GM23338 (cell line): ENCODE results near the gene IL1R1. TPM values are rescaled to one million over a fixed set of nuclear protein-coding genes. Genes with fewer than 3 reads are reported as not detected.

Source experiments
- ATAC-seq: fragments of 200-7000 bp; cut with Tn5 transposase; 3 replicates; pipeline ENCODE4 v1.9.1; 2020
- DNase-seq: peaks from one replicate; pipeline ENCODE4 v3.0.0-alpha.2; 2015; ENCODE audit warnings: low spot score
- H2AFZ ChIP-seq: fragments of 200-600 bp; sonication (generic); 2 replicates; pipeline ENCODE4 v1.8.0; 2016; ENCODE audit warnings: antibody characterized with exemption, mild to moderate bottlenecking, moderate library complexity
- H3F3A ChIP-seq: fragments of 200-600 bp; sonication (generic); replicated peaks from 2 replicates; pipeline ENCODE4 v1.8.0; 2017; ENCODE audit warnings: antibody characterized with exemption, mixed run types, low read depth
- H3K27ac ChIP-seq: fragments of 200-600 bp; sonication (generic); 2 replicates; pipeline ENCODE4 v1.6.1; 2016; ENCODE audit warnings: low read depth
- H3K27me3 ChIP-seq: fragments of 200-600 bp; sonication (generic); 2 replicates; pipeline ENCODE4 v1.8.0; 2016; ENCODE audit warnings: mild to moderate bottlenecking, mixed run types, moderate library complexity; ENCODE audit not compliant: insufficient read depth
- H3K36me3 ChIP-seq: fragments of 200-600 bp; sonication (generic); 2 replicates; pipeline ENCODE4 v1.8.0; 2016; ENCODE audit warnings: mild to moderate bottlenecking; ENCODE audit not compliant: insufficient read depth
- H3K4me1 ChIP-seq: fragments of 200-600 bp; sonication (generic); 2 replicates; pipeline ENCODE4 v1.8.0; 2016; ENCODE audit warnings: mild to moderate bottlenecking, moderate library complexity; ENCODE audit not compliant: insufficient read depth
- H3K4me2 ChIP-seq: fragments of 200-600 bp; sonication (generic); 2 replicates; pipeline ENCODE4 v1.7.1; 2017; ENCODE audit warnings: mixed run types
- H3K4me3 ChIP-seq: fragments of 200-600 bp; sonication (generic); 2 replicates; pipeline ENCODE4 v1.6.1; 2016; ENCODE audit warnings: mixed run types
- H3K79me2 ChIP-seq: fragments of 200-600 bp; sonication (generic); replicated peaks from 2 replicates; pipeline ENCODE4 v1.8.0; 2017; ENCODE audit warnings: mild to moderate bottlenecking; ENCODE audit not compliant: insufficient read depth
- H3K9me2 ChIP-seq: fragments of 200-600 bp; sonication (generic); 2 replicates; pipeline ENCODE4 v1.8.0; 2017; ENCODE audit not compliant: insufficient read depth
- H4K20me1 ChIP-seq: fragments of 200-600 bp; sonication (generic); replicated peaks from 2 replicates; pipeline ENCODE4 v1.8.0; 2017; ENCODE audit warnings: mild to moderate bottlenecking; ENCODE audit not compliant: insufficient read depth
- H3K27ac Mint-ChIP-seq: 2 replicates; pipeline ENCODE4 v1.8.0; 2020; ENCODE audit warnings: inconsistent platforms, mild to moderate bottlenecking, moderate library complexity, mixed read lengths
- H3K27me3 Mint-ChIP-seq: 3 replicates; pipeline ENCODE4 v1.8.0; 2022; ENCODE audit warnings: low read depth, mild to moderate bottlenecking, moderate library complexity, mixed read lengths, inconsistent platforms; ENCODE audit not compliant: insufficient read depth, poor library complexity
- H3K36me3 Mint-ChIP-seq: 3 replicates; pipeline ENCODE4 v1.8.0; 2021; ENCODE audit warnings: low read depth, mild to moderate bottlenecking, inconsistent platforms, moderate library complexity, mixed read lengths
- H3K4me1 Mint-ChIP-seq: 3 replicates; pipeline ENCODE4 v1.8.0; 2020; ENCODE audit warnings: mild to moderate bottlenecking, inconsistent platforms, mixed read lengths
- H3K4me3 Mint-ChIP-seq: 3 replicates; pipeline ENCODE4 v1.8.0; 2021; ENCODE audit warnings: moderate library complexity, mild to moderate bottlenecking, inconsistent platforms, mixed read lengths
- H3K9me3 Mint-ChIP-seq: 3 replicates; pipeline ENCODE4 v1.8.0; 2020; ENCODE audit warnings: moderate library complexity, mild to moderate bottlenecking, inconsistent platforms, mixed read lengths
- CREB1 ChIP-seq: fragments of 250-450 bp; sonication (Bioruptor Pico); IDR thresholded peaks from 2 replicates; pipeline ENCODE4 v1.5.0; 2020; ENCODE audit warnings: low read depth, mild to moderate bottlenecking, moderate library complexity
- CTCF ChIP-seq, 2 experiments: fragments of 200-600 bp in 1 of 2; sonication (generic) in 1 of 2; conservative IDR thresholded peaks; 2 replicates each; pipeline versions ENCODE4 v1.5.1 to v1.6.1; 2016 to 2017; ENCODE audit warnings: antibody characterized with exemption in 2 of 2, low read depth in 2 of 2, mild to moderate bottlenecking in 2 of 2, moderate library complexity in 1 of 2
- ETS1 ChIP-seq: IDR thresholded peaks from 2 replicates; pipeline ENCODE4 v1.6.1; 2016; ENCODE audit warnings: antibody characterized with exemption
- EZH2 ChIP-seq: fragments of 200-600 bp; sonication (generic); IDR thresholded peaks from one replicate; pipeline ENCODE4 v1.8.0; 2017; ENCODE audit warnings: antibody characterized with exemption, mild to moderate bottlenecking, low read depth; ENCODE audit not compliant: unreplicated experiment
- EZH2phosphoT487 ChIP-seq: fragments of 200-600 bp; sonication (generic); IDR thresholded peaks from one replicate; pipeline ENCODE4 v1.8.1; 2018; ENCODE audit warnings: antibody characterized with exemption; ENCODE audit not compliant: unreplicated experiment
- JUNB ChIP-seq: IDR thresholded peaks from one replicate; pipeline ENCODE4 v1.6.1; 2016; ENCODE audit warnings: antibody characterized with exemption; ENCODE audit not compliant: unreplicated experiment
- NANOG ChIP-seq: IDR thresholded peaks from 2 replicates; pipeline ENCODE4 v1.6.1; 2016; ENCODE audit warnings: antibody characterized with exemption, borderline replicate concordance
- POLR2AphosphoS5 ChIP-seq: IDR thresholded peaks from 2 replicates; pipeline ENCODE4 v1.6.1; 2016; ENCODE audit warnings: antibody characterized with exemption, low read depth
- REST ChIP-seq: IDR thresholded peaks from one replicate; pipeline ENCODE4 v1.6.1; 2018; ENCODE audit warnings: antibody characterized with exemption; ENCODE audit not compliant: unreplicated experiment
- STAT1 ChIP-seq: IDR thresholded peaks from one replicate; pipeline ENCODE4 v1.6.1; 2016; ENCODE audit warnings: antibody characterized with exemption; ENCODE audit not compliant: unreplicated experiment
- ZNF114 ChIP-seq: fragments of 250-450 bp; sonication (Bioruptor Pico); IDR thresholded peaks from 2 replicates; pipeline ENCODE4 v1.5.0; 2020; ENCODE audit warnings: mild to moderate bottlenecking, moderate library complexity
- ZNF331 ChIP-seq: fragments of 250-450 bp; sonication (Bioruptor Pico); IDR thresholded peaks from 2 replicates; pipeline ENCODE4 v1.5.0; 2020; ENCODE audit warnings: low read depth, mild to moderate bottlenecking, moderate library complexity
- ZNF462 ChIP-seq: fragments of 250-450 bp; sonication (Bioruptor Pico); IDR thresholded peaks from 2 replicates; pipeline ENCODE4 v1.5.0; 2020; ENCODE audit warnings: mild to moderate bottlenecking, moderate library complexity
- polyA plus RNA-seq: library from polyadenylated mRNA; unstranded; fragments of >200 nt; fragmentation: Nextera tagmentation; extraction: Ambion mirVana; gene quantifications from 2 replicates; pipeline ENCODE4 v1.2.1, GENCODE V29; 2016
- total RNA-seq: library from RNA; depleted of rRNA; stranded (reverse); fragments of >200 nt; shearing (Covaris generic); gene quantifications from 2 replicates; pipeline ENCODE4 v1.2.3, GENCODE V29; 2014

Gene IL1R1
- total and polyA plus RNA-seq, 2 experiments from 2014 or later = 0.17 TPM; not detected in 1

- Mint-ChIP-seq H3K27me3 (peaks cover 31% of the 10 kb centered on the region), H3K4me3 (no peak overlapping the region), H3K4me1 (peaks cover 12% of the 10 kb centered on the region; the same call in 2 of the 3 replicates), H3K9me3 (peaks cover 12% of the 10 kb centered on the region), H3K27ac (no peak overlapping the region), H3K36me3 (peaks cover 2% of the 10 kb centered on the region; the same call in 2 of the 3 replicates)
- H3K4me3 ChIP-seq = no peak overlapping the region
- ATAC-seq = no peak
- H3K27me3 ChIP-seq = peaks cover 38% of the 10 kb centered on the region
- TF ChIP-seq CTCF (conservative IDR thresholded peaks at IDR 0.05; ENCODE audit: low read depth in 2 of 2) (no peak), ZNF114 (CRISPR knock-in tag) (no peak), ZNF331 (no peak), ETS1 (no peak), STAT1 (no peak), ZNF462 (CRISPR knock-in tag) (no peak), EZH2phosphoT487 (no peak), REST (no peak), CREB1 (CRISPR knock-in tag) (no peak), NANOG (no peak), POLR2AphosphoS5 (no peak), EZH2 (no peak), JUNB (no peak)
- H3K4me1 ChIP-seq = no peaks in the 10 kb centered on the region; the same call in 1 of the 2 replicates
- no peaks in the 10 kb centered on the region for H4K20me1 ChIP-seq
- H3K27ac ChIP-seq = no peak overlapping the region
- no peak overlapping the region for H2AFZ ChIP-seq
- peaks cover 4% of the 10 kb centered on the region; the same call in 1 of the 2 replicates for H3K9me2 ChIP-seq
- H3K79me2 ChIP-seq = no peaks in the 10 kb centered on the region
- no peak for DNase-seq
- no peaks in the 10 kb centered on the region for H3K36me3 ChIP-seq
- H3K4me2 ChIP-seq = no peak overlapping the region
- 0 out of 2 replicates have a peak, but pooled peaks cover 4% of the 10 kb centered on the region for H3F3A ChIP-seq
These were observed 2.2 kb upstream of the IL1R1 start for GRCh38 chr2:102140377-102140776.
